HEK293 (cell line): ENCODE results near the gene PDGFD.

Source experiments
- CTCF ChIA-PET: fragments of 350-600 bp; formaldehyde crosslinking; extraction: SDS; loops from one replicate; lab custom pipeline; 2021; ENCODE audit warnings: antibody characterized with exemption; lab: Yijun Ruan, JAX
- POLR2A ChIA-PET: fragments of 300-600 bp; formaldehyde crosslinking; extraction: SDS; loops from one replicate; lab custom pipeline; 2020; ENCODE audit warnings: antibody characterized with exemption, inconsistent platforms; lab: Yijun Ruan, JAX
- H3K27ac ChIP-seq: fragments of 200-500 bp; sonication (Bioruptor generic); 2 replicates; pipeline ENCODE4 v1.5.1; 2014; ENCODE audit warnings: low read depth, low read length, control low read depth, inconsistent platforms; ENCODE audit errors: extremely low read depth
- H3K36me3 ChIP-seq, 2 experiments: fragments of 200-500 bp in 1 of 2; sonication (Bioruptor generic) in 1 of 2; 1 replicate in 1 of 2; 2 replicates in 1 of 2; pipeline ENCODE4 v1.5.1; 2014 to 2017; ENCODE audit warnings: inconsistent platforms in 2 of 2, low read length in 2 of 2; ENCODE audit not compliant: control insufficient read depth in 2 of 2, insufficient read depth in 1 of 2
- H3K4me1 ChIP-seq: fragments of 200-500 bp; sonication (Bioruptor generic); 2 replicates; pipeline ENCODE4 v1.5.1; 2014; ENCODE audit warnings: mild to moderate bottlenecking, low read length, inconsistent platforms; ENCODE audit not compliant: control insufficient read depth, insufficient read depth
- H3K4me3 ChIP-seq: 2 replicates; pipeline ENCODE4 v1.5.1; 2011; ENCODE audit warnings: low read depth, mild to moderate bottlenecking, control low read depth, low read length, moderate library complexity
- H3K9me3 ChIP-seq: fragments of 200-500 bp; sonication (Bioruptor generic); 2 replicates; pipeline ENCODE4 v1.5.1; 2014; ENCODE audit warnings: low read depth, low read length, inconsistent platforms; ENCODE audit not compliant: control insufficient read depth, insufficient read depth
- GLIS2 ChIP-seq: fragments of 450-650 bp; formaldehyde crosslinking; IDR thresholded peaks from 2 replicates; pipeline ENCODE4 v1.5.1; 2016; ENCODE audit warnings: missing biosample characterization, missing genetic modification characterization
- HOXD13 ChIP-seq: sonication (generic); formaldehyde crosslinking; IDR thresholded peaks from 2 replicates; pipeline ENCODE4 v1.8.0; 2022; ENCODE audit warnings: missing genetic modification reagents, borderline replicate concordance
- PRDM4 ChIP-seq: fragments of 450-650 bp; formaldehyde crosslinking; IDR thresholded peaks from 2 replicates; pipeline ENCODE4 v1.5.1; 2017; ENCODE audit warnings: missing biosample characterization, missing genetic modification characterization
- REST ChIP-seq: fragments of 450-650 bp; formaldehyde crosslinking; IDR thresholded peaks from 2 replicates; pipeline ENCODE4 v1.5.1; 2016; ENCODE audit warnings: missing biosample characterization, missing genetic modification characterization
- ZEB2 ChIP-seq: fragments of 450-650 bp; formaldehyde crosslinking; IDR thresholded peaks from 2 replicates; pipeline ENCODE4 v1.5.1; 2016; ENCODE audit warnings: missing biosample characterization, missing genetic modification characterization
- ZIC2 ChIP-seq: fragments of 450-650 bp; formaldehyde crosslinking; IDR thresholded peaks from 2 replicates; pipeline ENCODE4 v1.5.1; 2016; ENCODE audit warnings: missing biosample characterization, missing genetic modification characterization
- ZNF280D ChIP-seq: fragments of 450-650 bp; formaldehyde crosslinking; IDR thresholded peaks from 2 replicates; pipeline ENCODE4 v1.5.1; 2016; ENCODE audit warnings: missing biosample characterization, missing genetic modification characterization
- ZNF311 ChIP-seq: fragments of 450-650 bp; formaldehyde crosslinking; IDR thresholded peaks from 2 replicates; pipeline ENCODE4 v1.5.1; 2017; ENCODE audit warnings: missing biosample characterization, missing genetic modification characterization, borderline replicate concordance
- ZNF362 ChIP-seq: fragments of 450-650 bp; formaldehyde crosslinking; IDR thresholded peaks from 2 replicates; pipeline ENCODE4 v1.5.1; 2016; ENCODE audit warnings: missing biosample characterization, missing genetic modification characterization
- ZNF366 ChIP-seq: fragments of 450-650 bp; formaldehyde crosslinking; conservative IDR thresholded peaks from 2 replicates; pipeline ENCODE4 v1.5.1; 2016; ENCODE audit warnings: missing biosample characterization, missing genetic modification characterization
- ZNF549 ChIP-seq: fragments of 450-650 bp; IDR thresholded peaks from 2 replicates; pipeline ENCODE4 v1.5.1; 2018; ENCODE audit warnings: missing biosample characterization, missing genetic modification characterization, mild to moderate bottlenecking, inconsistent platforms, moderate library complexity
- ZNF626 ChIP-seq: fragments of 450-650 bp; sonication (Bioruptor Pico); formaldehyde crosslinking; IDR thresholded peaks from 2 replicates; pipeline ENCODE4 v1.5.1; 2018; ENCODE audit warnings: missing biosample characterization, missing genetic modification characterization, inconsistent platforms
- ZNF658 ChIP-seq: fragments of 450-650 bp; formaldehyde crosslinking; IDR thresholded peaks from 2 replicates; pipeline ENCODE4; 2016; ENCODE audit warnings: missing biosample characterization, missing genetic modification characterization
- ZNF747 ChIP-seq: fragments of 450-650 bp; formaldehyde crosslinking; IDR thresholded peaks from 2 replicates; pipeline ENCODE4 v1.5.1; 2016; ENCODE audit warnings: missing biosample characterization, missing genetic modification characterization
- ZNF776 ChIP-seq: fragments of 450-650 bp; formaldehyde crosslinking; IDR thresholded peaks from 2 replicates; pipeline ENCODE4 v1.5.0; 2017; ENCODE audit warnings: missing biosample characterization, missing genetic modification characterization, borderline replicate concordance

PDGFD gene

GRCh38 chr11:104129145-104129544 is 34.8 kb downstream of the PDGFD start:
- ChIA-PET CTCF (no interaction called here), POLR2A (no interaction called here)
- Histone ChIP-seq H3K36me3 (no peaks in the 10 kb centered on the region), H3K4me3 (no peak overlapping the region), H3K4me1 (no peaks in the 10 kb centered on the region), H3K27ac (no peak overlapping the region), H3K9me3 (no peaks in the 10 kb centered on the region)
- no peak for TF ChIP-seq ZNF776 (tag by site-specific recombination)
- TF ChIP-seq ZEB2 (tag by site-specific recombination): no peak
- 0 out of 2 replicates have a peak, but pooled peaks have one; percentile 17 for TF ChIP-seq REST (tag by site-specific recombination)

- ChIA-PET POLR2A (no interaction called here), CTCF (no interaction called here)
- H3K4me3 ChIP-seq: no peak overlapping the region
- TF ChIP-seq ZNF658 (tag by site-specific recombination) (no peak), ZNF362 (no peak), ZNF366 (no peak), ZIC2 (no peak), ZNF280D (no peak), PRDM4 (tag by site-specific recombination) (no peak)
- H3K4me1 ChIP-seq: no peaks in the 10 kb centered on the region
- no peaks in the 10 kb centered on the region for H3K36me3 ChIP-seq
- H3K9me3 ChIP-seq: no peaks in the 10 kb centered on the region
- no peak overlapping the region for H3K27ac ChIP-seq
Observed at GRCh38 chr11:104127828-104128227, 36.1 kb downstream of the PDGFD start.

- ChIA-PET POLR2A (no interaction called here), CTCF (interaction anchor here (0.6 kb wide), 2 partner anchors 9 to 481 kb away, joined by 3 read pairs; no protein-coding TSS in a partner anchor)
- H3K27ac ChIP-seq: no peak overlapping the region
- H3K4me3 ChIP-seq: no peak overlapping the region
- no peaks in the 10 kb centered on the region for H3K4me1 ChIP-seq
- TF ChIP-seq PRDM4 (tag by site-specific recombination): no peak
- TF ChIP-seq ZNF747: no peak
- no peak for TF ChIP-seq ZNF311
- TF ChIP-seq ZEB2 (tag by site-specific recombination): no peak
- TF ChIP-seq HOXD13 (CRISPR knock-in tag): no peak
- TF ChIP-seq GLIS2: no peak
- TF ChIP-seq ZNF626 (tag by site-specific recombination): no peak
- no peak for TF ChIP-seq ZNF549 (tag by site-specific recombination)
- TF ChIP-seq, all 188 proteins: peak for 0
- no peaks in the 10 kb centered on the region for H3K36me3 ChIP-seq
- no peaks in the 10 kb centered on the region for H3K9me3 ChIP-seq
Observed at GRCh38 chr11:104126464-104126863, 37.5 kb downstream of the PDGFD start.
